Testis (tissue), 2 donors: ENCODE results near the gene ITLN2.

Source experiments
- POLR2A ChIP-seq: fragments of 450-650 bp; IDR thresholded peaks from one replicate; pipeline ENCODE4 v1.6.1; 2017; ENCODE audit warnings: antibody characterized with exemption, mild to moderate bottlenecking, moderate library complexity
- TF ChIP-seq, protein P1 (sequence below), 3 experiments: fragments of 450-650 bp in 2 of 3; fragments of 200-600 bp in 1 of 3; sonication (generic) in 1 of 3; IDR thresholded peaks; one replicate each; pipeline ENCODE4 v1.5.1; 2016 to 2019; ENCODE audit warnings: antibody characterized with exemption in 3 of 3, mild to moderate bottlenecking in 2 of 3, moderate library complexity in 1 of 3

- TF ChIP-seq, protein P1, sequence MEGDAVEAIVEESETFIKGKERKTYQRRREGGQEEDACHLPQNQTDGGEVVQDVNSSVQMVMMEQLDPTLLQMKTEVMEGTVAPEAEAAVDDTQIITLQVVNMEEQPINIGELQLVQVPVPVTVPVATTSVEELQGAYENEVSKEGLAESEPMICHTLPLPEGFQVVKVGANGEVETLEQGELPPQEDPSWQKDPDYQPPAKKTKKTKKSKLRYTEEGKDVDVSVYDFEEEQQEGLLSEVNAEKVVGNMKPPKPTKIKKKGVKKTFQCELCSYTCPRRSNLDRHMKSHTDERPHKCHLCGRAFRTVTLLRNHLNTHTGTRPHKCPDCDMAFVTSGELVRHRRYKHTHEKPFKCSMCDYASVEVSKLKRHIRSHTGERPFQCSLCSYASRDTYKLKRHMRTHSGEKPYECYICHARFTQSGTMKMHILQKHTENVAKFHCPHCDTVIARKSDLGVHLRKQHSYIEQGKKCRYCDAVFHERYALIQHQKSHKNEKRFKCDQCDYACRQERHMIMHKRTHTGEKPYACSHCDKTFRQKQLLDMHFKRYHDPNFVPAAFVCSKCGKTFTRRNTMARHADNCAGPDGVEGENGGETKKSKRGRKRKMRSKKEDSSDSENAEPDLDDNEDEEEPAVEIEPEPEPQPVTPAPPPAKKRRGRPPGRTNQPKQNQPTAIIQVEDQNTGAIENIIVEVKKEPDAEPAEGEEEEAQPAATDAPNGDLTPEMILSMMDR (IDR thresholded peaks at IDR 0.05), result no peak
- no peak for TF ChIP-seq POLR2A
Measured at GRCh38 chr1:160916666-160917065, 37.9 kb downstream of the ITLN2 start.
